ENCODE data around the gene CELSR2. TPM values are rescaled to one million over a fixed set of nuclear protein-coding genes. Genes with fewer than 3 reads are reported as not detected.

Gene CELSR2
- total RNA-seq, 2 donors from 2014 or later, result 7.3 to 7.5 TPM

DNA sequence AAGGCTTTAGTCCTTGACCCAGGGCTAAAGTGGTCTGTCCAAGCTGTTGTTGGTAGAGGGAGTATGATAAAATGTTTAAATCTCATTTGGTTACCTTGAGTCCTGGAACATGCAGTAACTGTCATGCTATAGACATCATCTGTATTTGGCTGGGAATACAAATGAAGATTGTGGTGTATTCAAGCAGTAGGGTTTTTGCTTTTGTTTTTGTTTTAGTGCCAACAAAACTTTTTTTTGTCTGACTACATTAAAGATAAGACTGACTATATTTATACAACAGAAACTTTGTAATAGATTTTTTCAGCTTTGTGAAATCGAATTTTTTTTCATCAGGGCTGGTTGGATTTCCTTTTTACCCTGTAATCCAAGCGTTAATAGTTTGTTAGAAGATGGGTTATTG, 43.0 kb upstream of the CELSR2 start:
- Histone ChIP-seq H3K4me3 (no peak overlapping the region), H3K27ac (no peak overlapping the region), H3K4me1 (peaks cover 15% of the 10 kb centered on the region), H3K36me3 (replicated peaks in 1 of 2; ENCODE audit: insufficient read depth in 1 of 2, low read depth in 2 of 2) (peaks cover 0 to 3% of the 10 kb centered on the region in 2 donors), H3K27me3 (no peaks in the 10 kb centered on the region), H3K9me3 (no peaks in the 10 kb centered on the region)
- ATAC-seq (no peak), DNase-seq (no peak)
- WGBS, 2 donors, result 39 to 40% methylated on average over 2 of the region's 2 CpGs
- no peak for TF ChIP-seq POLR2A (IDR thresholded peaks at IDR 0.05)
- TF ChIP-seq, protein P1, sequence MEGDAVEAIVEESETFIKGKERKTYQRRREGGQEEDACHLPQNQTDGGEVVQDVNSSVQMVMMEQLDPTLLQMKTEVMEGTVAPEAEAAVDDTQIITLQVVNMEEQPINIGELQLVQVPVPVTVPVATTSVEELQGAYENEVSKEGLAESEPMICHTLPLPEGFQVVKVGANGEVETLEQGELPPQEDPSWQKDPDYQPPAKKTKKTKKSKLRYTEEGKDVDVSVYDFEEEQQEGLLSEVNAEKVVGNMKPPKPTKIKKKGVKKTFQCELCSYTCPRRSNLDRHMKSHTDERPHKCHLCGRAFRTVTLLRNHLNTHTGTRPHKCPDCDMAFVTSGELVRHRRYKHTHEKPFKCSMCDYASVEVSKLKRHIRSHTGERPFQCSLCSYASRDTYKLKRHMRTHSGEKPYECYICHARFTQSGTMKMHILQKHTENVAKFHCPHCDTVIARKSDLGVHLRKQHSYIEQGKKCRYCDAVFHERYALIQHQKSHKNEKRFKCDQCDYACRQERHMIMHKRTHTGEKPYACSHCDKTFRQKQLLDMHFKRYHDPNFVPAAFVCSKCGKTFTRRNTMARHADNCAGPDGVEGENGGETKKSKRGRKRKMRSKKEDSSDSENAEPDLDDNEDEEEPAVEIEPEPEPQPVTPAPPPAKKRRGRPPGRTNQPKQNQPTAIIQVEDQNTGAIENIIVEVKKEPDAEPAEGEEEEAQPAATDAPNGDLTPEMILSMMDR (IDR thresholded peaks at IDR 0.05), result no peak
- intact Hi-C loops (cut with DNase I), result no loop called here

DNA sequence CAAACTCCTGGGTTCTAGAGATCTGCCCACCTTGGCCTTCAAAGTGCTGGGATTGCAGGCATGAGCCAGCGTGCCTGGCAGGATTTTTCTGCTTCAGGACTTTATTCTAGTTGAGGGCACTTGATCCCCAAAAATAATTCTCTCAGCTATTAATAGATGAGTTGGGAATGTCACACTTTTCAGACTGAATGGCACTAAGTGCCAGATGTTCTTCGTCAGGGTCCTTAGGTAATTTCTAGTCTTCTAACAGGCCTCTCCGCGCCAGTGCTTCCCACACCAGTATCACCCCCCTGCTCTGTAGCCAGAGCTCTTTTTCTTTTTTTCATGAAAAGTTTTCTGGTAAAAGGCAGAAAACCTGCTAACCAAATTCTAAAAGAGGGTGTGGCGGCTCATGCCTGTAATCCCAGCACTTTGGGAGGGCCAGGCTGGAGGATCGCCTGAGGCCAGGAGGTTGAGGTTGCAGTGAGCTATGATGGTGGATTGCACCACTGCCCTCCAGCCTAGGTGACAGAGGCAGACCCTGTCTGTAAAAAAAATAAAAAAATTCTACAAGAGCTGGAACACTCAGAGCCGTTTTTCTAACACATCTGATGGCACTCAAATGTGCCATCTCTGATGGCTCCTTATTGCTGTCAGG, 41.8 kb upstream of the CELSR2 start:
- peaks cover 0 to 2% of the 10 kb centered on the region in 2 donors for H3K36me3 ChIP-seq (replicated peaks in 1 of 2; ENCODE audit: insufficient read depth in 1 of 2, low read depth in 2 of 2)
- 75 to 85% methylated on average over 7 of the region's 7 CpGs for WGBS, 2 donors
- no peak overlapping the region for H3K27ac ChIP-seq
- no peak overlapping the region for H3K4me3 ChIP-seq
- H3K9me3 ChIP-seq, result no peaks in the 10 kb centered on the region
- H3K27me3 ChIP-seq, result no peaks in the 10 kb centered on the region
- H3K4me1 ChIP-seq, result peaks cover 15% of the 10 kb centered on the region
- intact Hi-C loops (cut with DNase I), result no loop called here
- no peak for ATAC-seq
- DNase-seq, result no peak
- TF ChIP-seq, protein P1 (IDR thresholded peaks at IDR 0.05), result no peak
- no peak for TF ChIP-seq POLR2A (IDR thresholded peaks at IDR 0.05)

DNA sequence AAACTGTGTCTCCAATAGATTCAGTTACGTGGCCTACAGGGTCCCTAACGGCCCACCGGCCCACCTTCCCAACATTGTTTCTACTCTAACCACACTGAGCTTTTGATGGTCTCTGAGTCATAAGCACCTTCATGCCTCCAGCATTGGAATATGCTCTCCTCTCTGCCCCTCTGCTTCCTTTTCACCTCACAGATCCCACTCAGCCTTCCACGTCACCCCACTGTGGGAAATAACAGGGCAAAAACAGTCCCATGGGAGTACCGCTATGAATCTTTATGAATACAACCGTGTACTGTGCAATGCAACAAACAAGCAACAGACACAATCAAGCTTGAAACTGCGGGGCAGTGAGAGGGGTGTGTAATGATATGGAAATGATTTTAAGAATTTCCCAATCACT, 40.9 kb upstream of the CELSR2 start:
- Histone ChIP-seq H3K27me3 (no peaks in the 10 kb centered on the region), H3K27ac (no peak overlapping the region), H3K9me3 (no peaks in the 10 kb centered on the region), H3K4me3 (no peak overlapping the region), H3K4me1 (peaks cover 19% of the 10 kb centered on the region), H3K36me3 (replicated peaks in 1 of 2; ENCODE audit: insufficient read depth in 1 of 2, low read depth in 2 of 2) (no peaks in the 10 kb centered on the region)
- TF ChIP-seq, protein P1 (IDR thresholded peaks at IDR 0.05), result no peak
- TF ChIP-seq POLR2A (IDR thresholded peaks at IDR 0.05), result no peak
- WGBS, 2 donors, result 51 to 54% methylated on average over 7 of the region's 7 CpGs
- intact Hi-C loops (cut with DNase I), result no loop called here
- DNase-seq, result no peak
- peak; percentile 13 for ATAC-seq

DNA sequence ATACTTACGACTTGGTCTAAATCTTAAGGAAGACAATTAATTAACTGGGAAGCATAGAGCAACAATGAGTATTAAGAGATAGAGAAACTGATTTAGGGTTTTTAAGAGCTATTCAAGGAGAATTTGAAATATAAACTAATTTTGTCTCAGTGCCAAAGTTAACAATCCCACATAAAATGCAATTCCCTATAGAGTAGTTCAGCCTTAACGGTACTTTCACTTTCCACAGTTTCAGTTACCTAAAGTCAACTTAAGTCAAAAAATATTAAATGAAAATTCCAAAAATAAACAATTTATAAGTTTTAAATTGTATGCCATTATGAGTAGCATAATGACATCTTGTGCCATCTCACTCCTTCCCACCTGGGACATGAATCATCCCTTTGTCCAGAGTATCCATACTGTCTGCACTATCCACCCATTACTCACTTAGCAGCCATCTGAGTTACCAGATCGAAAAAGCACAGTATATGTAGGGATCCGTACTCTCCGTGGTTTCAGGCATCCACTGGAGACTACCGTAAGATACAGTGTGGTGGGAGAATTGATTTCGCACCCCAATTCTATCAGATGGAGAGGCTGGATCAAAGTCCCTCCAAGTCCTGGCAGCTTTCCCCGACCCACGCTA, 40.4 kb upstream of the CELSR2 start:
- peaks cover 20% of the 10 kb centered on the region for H3K4me1 ChIP-seq
- H3K27me3 ChIP-seq, result no peaks in the 10 kb centered on the region
- no peak overlapping the region for H3K27ac ChIP-seq
- intact Hi-C loops (cut with DNase I), result no loop called here
- TF ChIP-seq POLR2A (IDR thresholded peaks at IDR 0.05), result no peak
- TF ChIP-seq, protein P1 (IDR thresholded peaks at IDR 0.05), result no peak
- H3K9me3 ChIP-seq, result no peaks in the 10 kb centered on the region
- ATAC-seq, result no peak
- no peak overlapping the region for H3K4me3 ChIP-seq
- no peaks in the 10 kb centered on the region for H3K36me3 ChIP-seq (replicated peaks in 1 of 2; ENCODE audit: insufficient read depth in 1 of 2, low read depth in 2 of 2)
- no peak for DNase-seq
- WGBS, 2 donors, result 21 to 29% methylated on average over 9 of the region's 9 CpGs

DNA sequence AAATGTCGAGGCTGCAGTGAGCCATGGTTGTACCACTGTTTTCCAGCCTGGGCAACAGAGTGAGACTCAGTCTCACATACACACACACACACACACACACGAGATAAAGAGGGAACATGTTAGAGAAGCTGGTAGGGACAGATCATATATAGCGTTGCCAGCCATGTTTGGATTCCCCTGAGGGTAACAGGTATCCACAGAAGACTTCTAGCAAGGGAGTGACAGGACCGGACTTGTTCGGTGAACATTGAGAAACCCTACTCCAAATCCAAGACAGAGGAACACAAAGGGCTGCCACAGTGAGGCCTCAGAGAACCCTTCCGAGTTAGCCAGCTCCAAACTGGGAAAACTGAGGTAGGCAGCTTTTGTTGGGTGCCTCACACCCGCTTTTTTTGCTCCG, 39.3 kb upstream of the CELSR2 start:
- ATAC-seq, result no peak
- intact Hi-C loops (cut with DNase I), result no loop called here
- 68 to 72% methylated on average over 8 of the region's 8 CpGs for WGBS, 2 donors

More for the DNA sequence above, 39.3 kb upstream of the CELSR2 start:
- DNase-seq, result no peak
- Histone ChIP-seq H3K27ac (no peak overlapping the region), H3K36me3 (replicated peaks in 1 of 2; ENCODE audit: insufficient read depth in 1 of 2, low read depth in 2 of 2) (no peaks in the 10 kb centered on the region), H3K27me3 (no peaks in the 10 kb centered on the region), H3K4me3 (no peak overlapping the region), H3K4me1 (peaks cover 24% of the 10 kb centered on the region), H3K9me3 (no peaks in the 10 kb centered on the region)
- TF ChIP-seq, protein P1 (IDR thresholded peaks at IDR 0.05), result no peak
- no peak for TF ChIP-seq POLR2A (IDR thresholded peaks at IDR 0.05)
